HepG2 (cell line): ENCODE measurements around the gene IL2RG. TPM values are rescaled to one million over a fixed set of nuclear protein-coding genes. Genes with fewer than 3 reads are reported as not detected.

Experiments
- ADNP ChIP-seq: sonication (generic); formaldehyde crosslinking; IDR thresholded peaks from 2 replicates; pipeline ENCODE4 v1.4.0; 2020; ENCODE audit warnings: missing genetic modification reagents
- ARID3A ChIP-seq: IDR thresholded peaks from 2 replicates; pipeline ENCODE4 v1.6.1; 2012; ENCODE audit warnings: low read depth, low read length, improper control_type of control experiment
- HIC2 ChIP-seq: sonication (generic); formaldehyde crosslinking; IDR thresholded peaks from 2 replicates; pipeline ENCODE4 v1.9.0; 2022; ENCODE audit warnings: low read depth, missing genetic modification reagents
- IRF2 ChIP-seq: IDR thresholded peaks from 2 replicates; pipeline ENCODE4 v1.6.1; 2018; ENCODE audit warnings: missing genetic modification reagents, missing compliant biosample characterization
- NRL ChIP-seq: sonication (generic); formaldehyde crosslinking; IDR thresholded peaks from 2 replicates; pipeline ENCODE4 v1.5.0; 2020; ENCODE audit warnings: missing genetic modification reagents, mild to moderate bottlenecking, moderate library complexity, borderline replicate concordance
- PLRG1 ChIP-seq: fragments of 450-650 bp; conservative IDR thresholded peaks from 2 replicates; pipeline ENCODE4 v1.6.1; 2016
- REXO4 ChIP-seq: sonication (generic); formaldehyde crosslinking; IDR thresholded peaks from 2 replicates; pipeline ENCODE4 v1.8.0; 2022; ENCODE audit warnings: missing genetic modification reagents, mild to moderate bottlenecking, borderline replicate concordance
- SMC3 ChIP-seq: IDR thresholded peaks from 2 replicates; pipeline ENCODE4 v1.6.1; 2011; ENCODE audit warnings: low read length, improper control_type of control experiment
- TCF7 ChIP-seq: sonication (generic); IDR thresholded peaks from 2 replicates; pipeline ENCODE4 v1.6.1; 2016; ENCODE audit warnings: antibody characterized with exemption, low read depth
- WIZ ChIP-seq: sonication (generic); formaldehyde crosslinking; IDR thresholded peaks from 2 replicates; pipeline ENCODE4 v1.5.1; 2020; ENCODE audit warnings: mild to moderate bottlenecking, missing genetic modification reagents
- ZEB1 ChIP-seq: IDR thresholded peaks from 2 replicates; pipeline ENCODE4 v1.6.1; 2012; ENCODE audit warnings: mild to moderate bottlenecking, low read depth, inconsistent platforms; ENCODE audit not compliant: insufficient replicate concordance
- ZSCAN22 ChIP-seq: sonication (generic); formaldehyde crosslinking; IDR thresholded peaks from 2 replicates; pipeline ENCODE4 v1.4.0; 2020; ENCODE audit warnings: mild to moderate bottlenecking, missing genetic modification reagents
- ZSCAN5A ChIP-seq: sonication (generic); formaldehyde crosslinking; IDR thresholded peaks from 2 replicates; pipeline ENCODE4 v1.8.0; 2022; ENCODE audit warnings: mild to moderate bottlenecking, missing genetic modification reagents, borderline replicate concordance
- polyA plus RNA-seq, 8 experiments: library from polyadenylated mRNA; depleted of rRNA in 3 of 8; stranded (reverse) in 7 of 8; unstranded in 1 of 8; fragments of >200 nt; fragmentation: Illumina TruSeq in 4 of 8; extraction: Trizol in 4 of 8; gene quantifications; 2 replicates each; pipeline versions ENCODE4 v1.2.1 to v1.2.3, GENCODE V29; 2011 to 2016; ENCODE audit warnings: low read depth in 4 of 8, missing spikeins in 1 of 8, mixed read lengths in 1 of 8; ENCODE audit not compliant: insufficient read depth in 1 of 8
- total RNA-seq, 5 experiments: library from RNA; depleted of rRNA; stranded (reverse); fragments of >200 nt; fragmentation: Illumina TruSeq; extraction: Trizol; gene quantifications; 2 replicates each; pipeline ENCODE4 v1.2.3, GENCODE V29; 2016; ENCODE audit warnings: low read depth in 1 of 5
- TF ChIP-seq, protein P1 (sequence below): fragments of 450-650 bp; IDR thresholded peaks from 2 replicates; pipeline ENCODE4 v1.6.1; 2017; ENCODE audit warnings: mild to moderate bottlenecking
- TF ChIP-seq, protein P2 (sequence below): IDR thresholded peaks from 2 replicates; pipeline ENCODE4 v1.6.1; 2016; ENCODE audit warnings: mild to moderate bottlenecking
- TF ChIP-seq, protein P3 (sequence below): sonication (generic); formaldehyde crosslinking; IDR thresholded peaks from 2 replicates; pipeline ENCODE4 v1.4.0; 2020; ENCODE audit warnings: mild to moderate bottlenecking, missing genetic modification reagents
- TF ChIP-seq, protein P4 (sequence below): sonication (generic); formaldehyde crosslinking; conservative IDR thresholded peaks from 2 replicates; pipeline ENCODE4 v1.4.0; 2020; ENCODE audit warnings: missing genetic modification reagents

Gene IL2RG
- total and polyA plus RNA-seq, 2 of the 13 experiments (the other 11 are each of a cell fraction or from before 2014, with no cell fraction given), result 0.98 TPM; not detected in 1

DNA sequence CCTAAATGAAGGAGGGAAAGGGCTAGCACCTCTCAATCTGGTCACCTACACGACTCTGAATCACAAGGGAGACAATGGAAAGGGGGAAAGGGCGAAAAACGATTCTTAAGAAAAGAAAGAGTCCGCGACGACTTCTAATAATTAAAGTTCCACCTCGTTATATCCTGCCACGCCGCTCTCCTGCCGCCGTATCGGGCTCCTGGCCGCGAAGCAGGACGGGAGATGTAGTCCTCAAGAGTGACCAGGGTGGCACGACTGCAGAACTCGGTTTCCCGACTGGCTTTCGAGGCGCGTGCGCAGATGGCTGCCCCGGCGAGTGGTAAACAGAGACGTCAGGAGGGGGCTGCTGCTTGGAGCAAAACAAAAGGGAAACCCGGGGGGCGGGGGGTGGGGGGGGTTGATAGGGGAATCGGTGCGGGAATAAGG lies 15.8 kb downstream of the IL2RG start, which contains the start of gene FOXO4 (continued):
- TF ChIP-seq, protein P1, sequence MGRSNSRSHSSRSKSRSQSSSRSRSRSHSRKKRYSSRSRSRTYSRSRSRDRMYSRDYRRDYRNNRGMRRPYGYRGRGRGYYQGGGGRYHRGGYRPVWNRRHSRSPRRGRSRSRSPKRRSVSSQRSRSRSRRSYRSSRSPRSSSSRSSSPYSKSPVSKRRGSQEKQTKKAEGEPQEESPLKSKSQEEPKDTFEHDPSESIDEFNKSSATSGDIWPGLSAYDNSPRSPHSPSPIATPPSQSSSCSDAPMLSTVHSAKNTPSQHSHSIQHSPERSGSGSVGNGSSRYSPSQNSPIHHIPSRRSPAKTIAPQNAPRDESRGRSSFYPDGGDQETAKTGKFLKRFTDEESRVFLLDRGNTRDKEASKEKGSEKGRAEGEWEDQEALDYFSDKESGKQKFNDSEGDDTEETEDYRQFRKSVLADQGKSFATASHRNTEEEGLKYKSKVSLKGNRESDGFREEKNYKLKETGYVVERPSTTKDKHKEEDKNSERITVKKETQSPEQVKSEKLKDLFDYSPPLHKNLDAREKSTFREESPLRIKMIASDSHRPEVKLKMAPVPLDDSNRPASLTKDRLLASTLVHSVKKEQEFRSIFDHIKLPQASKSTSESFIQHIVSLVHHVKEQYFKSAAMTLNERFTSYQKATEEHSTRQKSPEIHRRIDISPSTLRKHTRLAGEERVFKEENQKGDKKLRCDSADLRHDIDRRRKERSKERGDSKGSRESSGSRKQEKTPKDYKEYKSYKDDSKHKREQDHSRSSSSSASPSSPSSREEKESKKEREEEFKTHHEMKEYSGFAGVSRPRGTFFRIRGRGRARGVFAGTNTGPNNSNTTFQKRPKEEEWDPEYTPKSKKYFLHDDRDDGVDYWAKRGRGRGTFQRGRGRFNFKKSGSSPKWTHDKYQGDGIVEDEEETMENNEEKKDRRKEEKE, result no peak
- TF ChIP-seq TCF7 (no peak), SMC3 (no peak), ADNP (CRISPR knock-in tag) (no peak), PLRG1 (no peak), NRL (CRISPR knock-in tag) (no peak), WIZ (CRISPR knock-in tag) (no peak), ZEB1 (no peak), REXO4 (CRISPR knock-in tag) (no peak), HIC2 (CRISPR knock-in tag) (no peak), IRF2 (CRISPR knock-in tag) (0 out of 2 replicates have a peak, but pooled peaks have one; percentile 23), ZSCAN5A (CRISPR knock-in tag) (no peak), ZSCAN22 (CRISPR knock-in tag) (no peak), ARID3A (no peak)
- TF ChIP-seq, protein P2, sequence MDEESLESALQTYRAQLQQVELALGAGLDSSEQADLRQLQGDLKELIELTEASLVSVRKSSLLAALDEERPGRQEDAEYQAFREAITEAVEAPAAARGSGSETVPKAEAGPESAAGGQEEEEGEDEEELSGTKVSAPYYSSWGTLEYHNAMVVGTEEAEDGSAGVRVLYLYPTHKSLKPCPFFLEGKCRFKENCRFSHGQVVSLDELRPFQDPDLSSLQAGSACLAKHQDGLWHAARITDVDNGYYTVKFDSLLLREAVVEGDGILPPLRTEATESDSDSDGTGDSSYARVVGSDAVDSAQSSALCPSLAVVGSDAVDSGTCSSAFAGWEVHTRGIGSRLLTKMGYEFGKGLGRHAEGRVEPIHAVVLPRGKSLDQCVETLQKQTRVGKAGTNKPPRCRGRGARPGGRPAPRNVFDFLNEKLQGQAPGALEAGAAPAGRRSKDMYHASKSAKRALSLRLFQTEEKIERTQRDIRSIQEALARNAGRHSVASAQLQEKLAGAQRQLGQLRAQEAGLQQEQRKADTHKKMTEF (CRISPR knock-in tag), result no peak
- TF ChIP-seq, protein P3, sequence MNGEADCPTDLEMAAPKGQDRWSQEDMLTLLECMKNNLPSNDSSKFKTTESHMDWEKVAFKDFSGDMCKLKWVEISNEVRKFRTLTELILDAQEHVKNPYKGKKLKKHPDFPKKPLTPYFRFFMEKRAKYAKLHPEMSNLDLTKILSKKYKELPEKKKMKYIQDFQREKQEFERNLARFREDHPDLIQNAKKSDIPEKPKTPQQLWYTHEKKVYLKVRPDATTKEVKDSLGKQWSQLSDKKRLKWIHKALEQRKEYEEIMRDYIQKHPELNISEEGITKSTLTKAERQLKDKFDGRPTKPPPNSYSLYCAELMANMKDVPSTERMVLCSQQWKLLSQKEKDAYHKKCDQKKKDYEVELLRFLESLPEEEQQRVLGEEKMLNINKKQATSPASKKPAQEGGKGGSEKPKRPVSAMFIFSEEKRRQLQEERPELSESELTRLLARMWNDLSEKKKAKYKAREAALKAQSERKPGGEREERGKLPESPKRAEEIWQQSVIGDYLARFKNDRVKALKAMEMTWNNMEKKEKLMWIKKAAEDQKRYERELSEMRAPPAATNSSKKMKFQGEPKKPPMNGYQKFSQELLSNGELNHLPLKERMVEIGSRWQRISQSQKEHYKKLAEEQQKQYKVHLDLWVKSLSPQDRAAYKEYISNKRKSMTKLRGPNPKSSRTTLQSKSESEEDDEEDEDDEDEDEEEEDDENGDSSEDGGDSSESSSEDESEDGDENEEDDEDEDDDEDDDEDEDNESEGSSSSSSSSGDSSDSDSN (CRISPR knock-in tag), result no peak
- TF ChIP-seq, protein P4, sequence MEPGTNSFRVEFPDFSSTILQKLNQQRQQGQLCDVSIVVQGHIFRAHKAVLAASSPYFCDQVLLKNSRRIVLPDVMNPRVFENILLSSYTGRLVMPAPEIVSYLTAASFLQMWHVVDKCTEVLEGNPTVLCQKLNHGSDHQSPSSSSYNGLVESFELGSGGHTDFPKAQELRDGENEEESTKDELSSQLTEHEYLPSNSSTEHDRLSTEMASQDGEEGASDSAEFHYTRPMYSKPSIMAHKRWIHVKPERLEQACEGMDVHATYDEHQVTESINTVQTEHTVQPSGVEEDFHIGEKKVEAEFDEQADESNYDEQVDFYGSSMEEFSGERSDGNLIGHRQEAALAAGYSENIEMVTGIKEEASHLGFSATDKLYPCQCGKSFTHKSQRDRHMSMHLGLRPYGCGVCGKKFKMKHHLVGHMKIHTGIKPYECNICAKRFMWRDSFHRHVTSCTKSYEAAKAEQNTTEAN (CRISPR knock-in tag), result no peak
